Activated naive CD4-positive, alpha-beta T cell treated with anti-CD3 and anti-CD28 coated beads, Interleukin-2, amount 50 U/mL, for 16 hours (primary cell): ENCODE data around the gene SAPCD2.

ENCODE experiments used
- DNase-seq: peaks from one replicate; pipeline ENCODE4 v3.0.0-alpha.2; 2020

Gene SAPCD2

DNA sequence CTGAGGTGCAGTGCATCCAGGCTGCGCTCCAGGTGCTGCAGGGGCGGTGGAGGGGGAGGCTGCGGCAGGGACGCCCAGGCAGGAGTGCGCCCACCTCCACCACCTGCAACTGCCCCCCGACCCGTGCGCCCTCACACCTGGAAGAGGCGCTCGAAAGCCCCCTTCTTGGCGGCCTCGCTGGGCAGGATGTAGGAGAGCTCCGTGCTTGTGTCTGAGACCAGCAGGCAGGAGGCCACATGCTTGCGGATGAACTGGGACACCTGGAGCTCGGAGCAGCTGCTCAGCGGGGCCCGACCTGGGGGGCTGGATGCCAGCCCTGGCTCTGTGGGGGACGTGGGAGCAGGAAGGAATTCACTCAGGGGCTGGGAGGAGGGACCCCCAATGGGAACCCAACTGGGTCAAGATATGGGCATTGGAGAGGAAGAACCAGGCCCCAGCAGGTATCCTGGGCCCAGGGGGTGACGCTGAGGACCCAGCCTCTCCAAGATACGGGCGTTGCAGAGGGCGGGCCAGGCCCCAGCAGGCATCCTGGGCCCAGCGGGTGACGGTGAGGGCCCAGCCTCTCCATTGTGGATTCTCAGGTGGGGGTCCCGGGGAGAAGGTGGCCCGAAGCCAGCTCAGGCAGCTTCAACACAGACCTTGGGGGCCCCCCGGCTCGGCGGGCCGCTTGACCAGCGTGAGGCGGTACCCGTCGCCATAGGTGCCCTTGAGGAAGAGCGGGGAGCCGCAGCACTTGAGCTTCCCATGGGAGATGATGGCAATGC is 55.4 kb downstream of the SAPCD2 start:
- DNase-seq, result no peak

DNA sequence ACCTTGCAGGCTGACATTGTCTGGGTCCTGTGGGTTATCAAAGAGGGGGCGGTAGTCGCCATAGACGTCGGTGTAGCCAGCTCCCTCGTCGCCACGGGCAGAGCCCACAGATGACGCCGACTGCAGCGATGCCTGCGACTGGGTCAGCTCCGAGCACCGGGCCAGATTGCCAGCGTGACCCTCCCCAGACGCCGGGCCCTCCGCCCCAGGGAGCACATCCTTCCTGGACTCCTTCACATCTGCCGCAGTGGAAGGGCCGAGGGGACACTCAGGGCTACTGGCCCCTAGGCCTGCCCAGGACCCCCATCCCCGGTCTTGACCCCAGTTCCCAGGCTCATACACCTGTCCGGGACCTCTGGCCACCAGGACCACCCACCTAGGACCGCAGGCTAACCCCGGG is 56.2 kb downstream of the SAPCD2 start:
- DNase-seq, result no peak

DNA sequence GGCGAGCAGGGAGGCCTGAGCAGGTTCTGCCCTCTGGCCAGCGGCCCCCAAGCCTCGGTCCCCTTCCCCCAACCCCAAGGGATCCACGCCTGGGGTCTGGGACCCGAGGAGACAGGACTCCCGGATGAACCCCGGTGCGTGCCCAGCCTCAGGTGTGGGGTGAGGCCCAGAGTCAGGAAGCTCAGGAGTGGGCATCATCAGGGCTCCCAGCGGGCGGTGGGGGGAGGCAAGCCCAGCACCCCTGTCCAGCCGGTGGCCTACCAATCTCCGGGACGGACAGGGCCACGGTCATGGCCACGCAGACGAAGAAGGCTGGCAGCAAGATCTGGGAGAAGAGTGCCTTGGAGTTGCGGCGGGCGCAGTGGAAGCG is 56.8 kb downstream of the SAPCD2 start:
- DNase-seq, result no peak

DNA sequence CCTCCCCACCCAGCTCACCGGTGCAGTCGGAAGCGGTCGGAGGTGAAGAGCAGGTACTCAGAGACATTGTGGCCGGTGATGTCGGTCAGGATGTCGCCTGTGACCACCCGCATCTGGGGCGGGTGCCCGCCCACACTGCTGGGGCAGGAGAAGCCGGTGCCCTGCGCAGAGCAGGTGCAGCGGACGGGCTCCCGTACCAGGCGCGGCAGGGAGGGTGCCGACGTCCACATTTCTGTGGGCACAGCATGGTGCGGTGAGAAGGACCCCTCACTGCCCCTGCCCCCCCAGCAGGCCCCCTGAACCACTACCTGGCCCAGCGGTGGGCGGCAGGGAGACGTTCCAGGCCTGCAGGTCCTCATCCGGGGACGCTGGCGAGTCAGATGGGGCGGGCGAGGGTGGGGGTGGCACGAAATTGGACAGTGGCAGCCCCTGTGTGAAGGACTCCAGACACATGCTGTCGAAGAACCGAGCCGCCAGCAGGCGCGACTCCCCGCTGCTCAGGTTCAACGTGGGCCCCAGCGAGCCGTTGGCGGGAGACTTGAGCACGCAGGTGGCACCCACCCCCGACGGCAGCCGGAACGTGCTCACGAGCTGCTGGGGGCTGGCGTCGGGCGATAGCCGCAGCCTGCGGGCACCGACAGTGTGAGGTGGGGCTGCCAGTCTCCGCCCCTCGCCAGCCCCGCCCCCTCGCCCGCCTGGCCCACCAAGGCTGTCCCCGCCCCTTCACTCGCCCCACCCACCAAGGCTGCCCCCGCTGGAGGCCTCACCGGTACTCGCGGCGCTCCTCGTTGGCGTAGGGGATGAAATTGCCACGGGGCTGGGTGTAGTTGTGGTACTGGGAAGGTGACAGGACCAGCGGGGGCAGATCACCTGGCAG is 57.4 kb downstream of the SAPCD2 start:
- DNase-seq, result no peak
